Panc1 (cell line): ENCODE data around the gene ZC3HAV1.

Experiments used
- TCF7L2 ChIP-seq: IDR thresholded peaks from 2 replicates; pipeline ENCODE4 v1.6.1; 2011; ENCODE audit warnings: mild to moderate bottlenecking, low read depth, low read length, inconsistent platforms
- TF ChIP-seq, protein P1 (sequence below): fragments of 450-650 bp; IDR thresholded peaks from 2 replicates; pipeline ENCODE4 v1.5.1; 2017; ENCODE audit warnings: mild to moderate bottlenecking

DNA sequence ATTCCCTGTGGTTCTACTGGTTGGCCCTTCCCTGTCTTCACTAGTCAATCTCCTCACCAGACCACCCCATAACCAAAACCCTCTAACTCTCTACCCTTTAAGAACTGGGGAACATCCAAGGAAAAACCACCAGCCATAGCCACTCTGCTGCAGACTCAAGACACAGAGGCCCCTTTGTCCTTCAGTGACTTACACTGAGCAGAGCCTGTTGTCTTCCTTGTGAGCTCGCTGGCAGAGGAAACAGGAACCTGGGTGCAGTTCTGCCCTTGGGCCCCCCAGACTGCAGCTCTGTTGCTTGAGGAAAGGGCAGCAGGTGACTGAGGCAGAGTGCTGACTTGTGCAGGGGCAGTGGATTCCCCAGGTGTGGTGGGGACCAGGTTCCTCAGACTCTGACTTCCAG is 30.6 kb downstream of the ZC3HAV1 start:
- TF ChIP-seq TCF7L2, result no peak
- TF ChIP-seq, protein P1, sequence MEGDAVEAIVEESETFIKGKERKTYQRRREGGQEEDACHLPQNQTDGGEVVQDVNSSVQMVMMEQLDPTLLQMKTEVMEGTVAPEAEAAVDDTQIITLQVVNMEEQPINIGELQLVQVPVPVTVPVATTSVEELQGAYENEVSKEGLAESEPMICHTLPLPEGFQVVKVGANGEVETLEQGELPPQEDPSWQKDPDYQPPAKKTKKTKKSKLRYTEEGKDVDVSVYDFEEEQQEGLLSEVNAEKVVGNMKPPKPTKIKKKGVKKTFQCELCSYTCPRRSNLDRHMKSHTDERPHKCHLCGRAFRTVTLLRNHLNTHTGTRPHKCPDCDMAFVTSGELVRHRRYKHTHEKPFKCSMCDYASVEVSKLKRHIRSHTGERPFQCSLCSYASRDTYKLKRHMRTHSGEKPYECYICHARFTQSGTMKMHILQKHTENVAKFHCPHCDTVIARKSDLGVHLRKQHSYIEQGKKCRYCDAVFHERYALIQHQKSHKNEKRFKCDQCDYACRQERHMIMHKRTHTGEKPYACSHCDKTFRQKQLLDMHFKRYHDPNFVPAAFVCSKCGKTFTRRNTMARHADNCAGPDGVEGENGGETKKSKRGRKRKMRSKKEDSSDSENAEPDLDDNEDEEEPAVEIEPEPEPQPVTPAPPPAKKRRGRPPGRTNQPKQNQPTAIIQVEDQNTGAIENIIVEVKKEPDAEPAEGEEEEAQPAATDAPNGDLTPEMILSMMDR, result no peak
